Esophagus (tissue), 2 donors: ENCODE data around the gene SLC5A1. TPM values are rescaled to one million over a fixed set of nuclear protein-coding genes. Genes with fewer than 3 reads are reported as not detected.

Experiments
- H3K27ac ChIP-seq, 2 donors: one replicate each; pipeline ENCODE4 v1.5.1; 2013; ENCODE audit warnings: low read depth in 2 of 2, mild to moderate bottlenecking in 2 of 2, inconsistent platforms in 1 of 2, low read length in 1 of 2, moderate library complexity in 1 of 2
- H3K27me3 ChIP-seq, 2 donors: one replicate each; pipeline ENCODE4 v1.6.1; 2013; ENCODE audit warnings: low read length in 2 of 2, control low read depth in 1 of 2, mild to moderate bottlenecking in 1 of 2; ENCODE audit not compliant: insufficient read depth in 2 of 2, control insufficient read depth in 1 of 2
- H3K36me3 ChIP-seq, 2 donors: one replicate each; pipeline ENCODE4 v1.6.1; 2013; ENCODE audit warnings: low read length in 1 of 2; ENCODE audit not compliant: control insufficient read depth in 2 of 2, insufficient read depth in 2 of 2
- H3K4me1 ChIP-seq, 2 donors: one replicate each; pipeline ENCODE4 v1.6.1; 2013; ENCODE audit warnings: low read length in 1 of 2; ENCODE audit not compliant: control insufficient read depth in 2 of 2, insufficient read depth in 2 of 2
- H3K4me3 ChIP-seq, 2 donors: one replicate each; pipeline ENCODE4 v1.5.1; 2013; ENCODE audit warnings: low read length in 2 of 2, mild to moderate bottlenecking in 2 of 2, low read depth in 1 of 2, moderate library complexity in 1 of 2
- H3K9me3 ChIP-seq, 2 donors: one replicate each; pipeline ENCODE4 v1.6.1; 2013; ENCODE audit warnings: mild to moderate bottlenecking in 2 of 2, low read depth in 1 of 2, low read length in 1 of 2, moderate library complexity in 1 of 2; ENCODE audit not compliant: control insufficient read depth in 2 of 2, insufficient read depth in 1 of 2
- WGBS, 2 donors: extraction: QIAGEN DNeasy Blood & Tissue Kit; methylation state at CpG; one replicate each; pipeline ENCODE4 v1.1.7; 2013; 5-methylcytosine and 5-hydroxymethylcytosine counted together
- polyA plus RNA-seq, 2 donors: library from polyadenylated mRNA; stranded (reverse); fragments of 200-250 nt; gene quantifications; one replicate each; pipeline ENCODE4 v1.2.3, GENCODE V29; 2013
- donor health status: healthy with polysubstance abuse.
- donor health status: Bipolar disorder and iron deficiency.

The SLC5A1 gene
- polyA plus RNA-seq, 2 donors, result 1.4 to 3.7 TPM

DNA sequence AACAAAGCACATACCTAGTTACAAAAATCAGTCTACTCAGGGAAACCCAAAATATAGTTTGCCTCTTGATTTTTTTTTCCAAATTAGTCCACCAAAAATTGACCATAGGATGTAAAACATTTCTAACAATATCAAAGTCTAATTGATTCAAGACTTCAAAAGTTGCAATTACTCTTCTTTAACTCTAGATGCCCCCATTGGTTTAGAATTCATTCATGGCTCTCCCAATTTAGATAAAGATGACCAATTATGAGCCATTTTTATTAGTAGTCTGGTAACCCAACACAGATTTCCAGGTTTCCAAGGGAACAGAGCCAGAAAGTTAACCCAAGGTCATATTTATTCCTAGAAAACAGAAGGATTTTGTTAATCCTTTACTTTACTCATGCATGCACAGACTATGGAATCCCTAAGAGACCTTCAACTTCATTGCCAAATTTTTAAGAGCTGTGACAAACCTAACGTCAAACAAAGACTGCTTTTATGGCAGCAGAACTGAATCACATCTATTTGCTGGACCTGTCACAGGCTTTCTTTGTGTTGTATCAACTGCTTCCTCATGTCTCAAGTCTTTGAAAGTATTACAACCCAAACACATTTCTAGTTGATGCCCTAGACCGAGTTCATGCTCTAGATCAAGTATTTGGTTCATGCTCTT is 60.7 kb downstream of the SLC5A1 start:
- 26 to 31% methylated on average over 2 of the region's 2 CpGs for WGBS, 2 donors
- H3K27me3 ChIP-seq, result no peaks in the 10 kb centered on the region
- no peaks in the 10 kb centered on the region for H3K36me3 ChIP-seq
- no peak overlapping the region for H3K4me3 ChIP-seq
- H3K4me1 ChIP-seq, result no peaks in the 10 kb centered on the region
- H3K27ac ChIP-seq, result no peak overlapping the region
- no peaks in the 10 kb centered on the region for H3K9me3 ChIP-seq

DNA sequence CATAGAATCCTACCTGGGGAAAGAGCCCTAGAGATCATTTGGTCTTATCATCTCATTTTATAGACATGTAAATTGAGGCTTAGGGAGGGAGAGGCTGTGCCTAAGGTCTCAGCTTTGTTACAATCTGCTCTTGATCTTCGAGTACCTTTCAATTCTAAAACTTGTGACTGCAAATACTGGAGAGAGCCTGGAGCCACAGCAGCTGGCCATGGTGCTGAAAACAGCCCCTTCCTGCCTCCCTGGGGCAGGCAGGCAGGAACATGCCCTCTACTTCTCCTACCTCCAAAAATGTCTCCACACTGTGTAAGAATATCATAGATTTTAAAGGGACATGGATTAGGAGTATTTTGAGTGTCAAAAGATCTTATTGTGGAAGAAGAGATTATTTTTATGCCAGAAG is 63.9 kb downstream of the SLC5A1 start:
- no peaks in the 10 kb centered on the region for H3K4me1 ChIP-seq
- H3K27ac ChIP-seq, result no peak overlapping the region
- H3K36me3 ChIP-seq, result no peaks in the 10 kb centered on the region
- H3K9me3 ChIP-seq, result no peaks in the 10 kb centered on the region
- WGBS, 2 donors, result 0% methylated on average over 1 of the region's 1 CpG
- no peaks in the 10 kb centered on the region for H3K27me3 ChIP-seq
- H3K4me3 ChIP-seq, result no peak overlapping the region

DNA sequence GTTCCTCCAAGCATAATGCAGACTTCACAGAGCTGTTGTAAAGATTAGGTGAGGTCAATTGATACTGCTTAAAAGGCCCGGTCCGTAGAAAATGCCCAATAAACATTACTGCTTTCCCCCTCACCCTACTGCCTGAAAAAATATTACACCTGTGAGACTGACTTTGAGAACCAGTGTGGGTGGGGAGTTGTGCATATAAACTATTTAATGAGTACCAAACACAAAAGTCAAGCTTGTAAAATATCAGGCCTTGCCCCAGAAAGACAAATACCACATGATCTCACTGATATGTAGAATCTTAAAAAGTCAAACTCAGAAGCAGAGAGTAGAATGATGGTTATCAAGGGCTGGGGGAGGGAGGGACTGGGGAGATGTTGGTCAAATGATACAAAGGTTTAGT is 69.3 kb downstream of the SLC5A1 start:
- Histone ChIP-seq H3K27ac (no peak overlapping the region), H3K4me3 (no peak overlapping the region), H3K4me1 (no peaks in the 10 kb centered on the region), H3K9me3 (no peaks in the 10 kb centered on the region), H3K27me3 (no peaks in the 10 kb centered on the region), H3K36me3 (no peaks in the 10 kb centered on the region)
- 75 to 76% methylated on average over 2 of the region's 2 CpGs for WGBS, 2 donors

DNA sequence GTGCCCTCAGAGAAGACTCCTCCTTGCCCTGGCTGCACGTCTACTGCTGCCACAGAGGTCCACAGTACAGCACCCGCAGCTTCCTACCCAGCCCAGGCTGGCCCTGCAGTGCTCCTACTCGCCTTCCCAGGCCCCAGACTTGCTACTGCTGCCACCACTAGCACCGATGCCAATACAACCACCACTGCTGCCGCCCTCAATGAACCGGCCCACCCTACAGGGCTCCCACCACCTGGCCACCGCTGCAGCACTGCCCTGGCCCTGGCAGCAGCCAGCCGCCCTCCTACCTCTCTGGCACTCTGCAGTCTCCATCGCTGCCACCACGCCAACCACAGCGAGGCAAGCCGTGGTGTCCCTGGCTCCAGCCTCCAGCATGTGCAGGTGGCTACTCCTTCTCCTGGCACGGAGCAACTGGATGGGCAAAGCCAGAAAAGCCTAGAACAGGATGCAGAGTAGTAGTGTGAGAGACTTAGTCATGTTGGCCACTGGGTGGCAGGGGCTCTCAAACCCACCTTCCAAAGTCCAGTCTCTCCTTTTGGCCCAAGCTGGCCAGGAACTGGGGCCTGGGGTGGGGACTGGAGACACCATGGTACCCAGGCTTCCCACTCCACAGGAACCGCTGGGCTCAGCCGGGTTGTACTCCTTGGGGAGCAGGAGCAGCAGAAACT is 76.6 kb downstream of the SLC5A1 start:
- Histone ChIP-seq H3K36me3 (no peaks in the 10 kb centered on the region), H3K9me3 (no peaks in the 10 kb centered on the region), H3K4me1 (no peaks in the 10 kb centered on the region), H3K27me3 (no peaks in the 10 kb centered on the region), H3K27ac (no peak overlapping the region), H3K4me3 (no peak overlapping the region)
- WGBS, 2 donors, result 79 to 84% methylated on average over 15 of the region's 15 CpGs

DNA sequence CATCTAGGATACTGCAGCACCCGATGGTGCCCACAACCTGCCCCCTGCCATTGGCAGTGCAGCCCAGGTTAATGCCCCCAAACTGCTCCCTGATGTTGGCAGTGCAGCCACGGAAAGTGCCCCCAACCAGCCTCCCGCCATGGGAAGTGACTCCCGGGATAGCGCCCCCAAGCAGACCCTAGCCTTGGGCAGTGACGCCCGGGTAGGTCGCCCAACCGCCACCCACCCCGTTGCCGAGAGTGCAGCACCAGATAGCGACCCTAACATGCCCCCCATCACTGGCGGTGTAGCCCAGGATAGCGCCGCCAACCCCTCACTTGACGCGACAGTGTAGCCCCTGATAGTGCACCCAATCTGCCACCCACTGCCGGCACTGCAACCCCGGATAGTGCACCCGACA is 77.5 kb downstream of the SLC5A1 start:
- WGBS, 2 donors, result 93 to 96% methylated on average over 20 of the region's 20 CpGs
- Histone ChIP-seq H3K36me3 (no peaks in the 10 kb centered on the region), H3K27me3 (no peaks in the 10 kb centered on the region), H3K4me1 (no peaks in the 10 kb centered on the region), H3K27ac (no peak overlapping the region), H3K4me3 (no peak overlapping the region), H3K9me3 (no peaks in the 10 kb centered on the region)

- H3K9me3 ChIP-seq, result no peaks in the 10 kb centered on the region
- no peaks in the 10 kb centered on the region for H3K36me3 ChIP-seq
- no peak overlapping the region for H3K4me3 ChIP-seq
- no peaks in the 10 kb centered on the region for H3K4me1 ChIP-seq
- no peaks in the 10 kb centered on the region for H3K27me3 ChIP-seq
- WGBS, 2 donors, result 93% methylated on average over 15 of the region's 15 CpGs
- H3K27ac ChIP-seq, result no peak overlapping the region
Observed at GRCh38 chr22:32122899-32123298, 79.8 kb downstream of the SLC5A1 start.

GRCh38 chr22:32123657-32124056 is 80.6 kb downstream of the SLC5A1 start:
- Histone ChIP-seq H3K36me3 (no peaks in the 10 kb centered on the region), H3K4me3 (no peak overlapping the region), H3K27me3 (no peaks in the 10 kb centered on the region), H3K9me3 (no peaks in the 10 kb centered on the region), H3K27ac (no peak overlapping the region), H3K4me1 (no peaks in the 10 kb centered on the region)
- 77 to 78% methylated on average over 10 of the region's 10 CpGs for WGBS, 2 donors

GRCh38 chr22:32127904-32128303 is 84.8 kb downstream of the SLC5A1 start:
- H3K27ac ChIP-seq, result no peak overlapping the region
- H3K4me3 ChIP-seq, result no peak overlapping the region
- H3K36me3 ChIP-seq, result no peaks in the 10 kb centered on the region
- H3K9me3 ChIP-seq, result no peaks in the 10 kb centered on the region
- no peaks in the 10 kb centered on the region for H3K4me1 ChIP-seq
- H3K27me3 ChIP-seq, result no peaks in the 10 kb centered on the region
- 71 to 74% methylated on average over 4 of the region's 4 CpGs for WGBS, 2 donors

DNA sequence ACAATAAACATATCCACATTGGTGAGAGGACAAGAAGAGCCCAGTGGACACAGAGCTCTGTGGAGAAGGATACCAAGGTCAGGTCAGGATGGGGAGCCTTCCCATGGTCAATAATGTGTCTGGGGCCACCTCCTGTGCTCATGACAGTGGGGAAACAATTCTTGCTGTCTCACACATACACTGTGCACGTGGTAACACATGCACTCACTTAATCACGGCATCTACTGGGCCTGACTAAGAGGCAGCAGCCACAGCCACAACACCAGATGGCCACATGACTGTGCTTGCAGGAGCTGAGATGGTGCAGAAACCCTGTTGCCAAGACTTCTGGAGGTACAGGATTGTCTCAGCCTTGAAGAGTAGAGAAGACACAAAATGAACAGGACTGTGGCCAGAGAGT is 87.4 kb downstream of the SLC5A1 start:
- Histone ChIP-seq H3K9me3 (no peaks in the 10 kb centered on the region), H3K4me1 (no peaks in the 10 kb centered on the region), H3K27ac (no peak overlapping the region), H3K27me3 (no peaks in the 10 kb centered on the region), H3K36me3 (no peaks in the 10 kb centered on the region), H3K4me3 (no peak overlapping the region)
- 71 to 76% methylated on average over 2 of the region's 2 CpGs for WGBS, 2 donors

DNA sequence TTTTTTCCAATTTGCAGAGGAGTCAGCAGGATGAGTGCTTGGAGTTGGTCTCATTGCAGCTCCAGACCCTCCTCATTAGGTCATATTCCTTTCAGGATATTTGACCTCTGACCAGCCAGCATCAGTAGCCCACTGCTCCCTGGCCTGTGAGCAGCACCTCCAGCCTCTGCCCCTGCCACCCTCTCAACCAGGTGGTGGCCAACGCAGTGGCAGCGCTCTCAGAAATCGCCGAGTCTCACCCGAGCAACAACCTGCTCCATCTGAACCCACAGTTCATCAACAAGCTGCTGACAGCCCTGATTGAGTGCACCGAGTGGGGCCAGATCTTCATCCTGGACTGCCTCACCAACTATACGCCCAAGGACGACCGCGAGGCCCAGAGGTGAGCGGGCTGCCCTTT is 89.1 kb downstream of the SLC5A1 start:
- Histone ChIP-seq H3K4me3 (no peak overlapping the region), H3K4me1 (no peaks in the 10 kb centered on the region), H3K9me3 (no peaks in the 10 kb centered on the region), H3K27me3 (no peaks in the 10 kb centered on the region), H3K36me3 (no peaks in the 10 kb centered on the region), H3K27ac (no peak overlapping the region)
- 86 to 91% methylated on average over 11 of the region's 11 CpGs for WGBS, 2 donors
